ENCODE data around the gene CDH23. TPM values are rescaled to one million over a fixed set of nuclear protein-coding genes. Genes with fewer than 3 reads are reported as not detected.

Gene CDH23
- total RNA-seq, 1 donor from 2014 or later, result not detected

- FAIRE-seq, result no peak
Observed at GRCh38 chr10:71824333-71824732, 427.6 kb downstream of the CDH23 start.

DNA sequence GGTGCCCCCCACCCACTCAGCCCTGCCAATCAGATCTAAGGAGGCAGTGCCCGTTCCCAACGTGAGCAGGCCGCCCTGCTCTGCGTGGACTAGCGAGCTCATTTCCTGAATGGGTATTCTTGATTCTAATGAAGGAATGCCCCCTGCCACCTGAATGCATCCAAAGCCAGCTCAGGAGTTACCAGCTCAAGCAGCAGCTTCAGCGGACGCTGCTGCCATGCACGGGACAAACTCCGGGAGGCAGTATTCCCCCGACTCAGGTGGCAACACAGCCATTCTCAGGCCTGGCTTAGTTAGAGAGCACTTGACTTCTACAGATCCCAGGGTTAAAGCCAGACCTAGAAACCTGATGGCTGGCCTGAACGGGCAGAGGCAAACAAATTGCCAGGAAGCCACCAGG lies 428.5 kb downstream of the CDH23 start:
- TF ChIP-seq CTCF (IDR thresholded peaks at IDR 0.05; ENCODE audit: insufficient read depth, low read length, severe bottlenecking), result no peak
- Histone ChIP-seq H3K36me3 (ENCODE audit: control insufficient read depth, insufficient read depth, low read length) (peaks cover 48% of the 10 kb centered on the region), H3K27me3 (ENCODE audit: control insufficient read depth, insufficient read depth, low read length) (no peaks in the 10 kb centered on the region), H3K4me3 (ENCODE audit: low read depth, low read length) (no peak overlapping the region)
- FAIRE-seq, result no peak
- no peak for DNase-seq (ENCODE audit: low read depth)

More at GRCh38 chr10:71824333-71824732, 427.6 kb downstream of the CDH23 start:
- Histone ChIP-seq H3K27me3 (ENCODE audit: control insufficient read depth, insufficient read depth, low read length) (no peaks in the 10 kb centered on the region), H3K36me3 (ENCODE audit: control insufficient read depth, insufficient read depth, low read length) (peaks cover 52% of the 10 kb centered on the region), H3K4me3 (ENCODE audit: low read depth, low read length) (no peak overlapping the region)
- TF ChIP-seq CTCF (IDR thresholded peaks at IDR 0.05; ENCODE audit: insufficient read depth, low read length, severe bottlenecking), result no peak
- DNase-seq (ENCODE audit: low read depth), result no peak

GRCh38 chr10:71827852-71828251 lies 431.1 kb downstream of the CDH23 start:
- Histone ChIP-seq H3K36me3 (ENCODE audit: control insufficient read depth, insufficient read depth, low read length) (peaks cover 48% of the 10 kb centered on the region), H3K27me3 (ENCODE audit: control insufficient read depth, insufficient read depth, low read length) (no peaks in the 10 kb centered on the region), H3K4me3 (ENCODE audit: low read depth, low read length) (no peak overlapping the region)
- no peak for TF ChIP-seq CTCF (IDR thresholded peaks at IDR 0.05; ENCODE audit: insufficient read depth, low read length, severe bottlenecking)
- FAIRE-seq, result no peak
- DNase-seq (ENCODE audit: low read depth), result no peak

DNA sequence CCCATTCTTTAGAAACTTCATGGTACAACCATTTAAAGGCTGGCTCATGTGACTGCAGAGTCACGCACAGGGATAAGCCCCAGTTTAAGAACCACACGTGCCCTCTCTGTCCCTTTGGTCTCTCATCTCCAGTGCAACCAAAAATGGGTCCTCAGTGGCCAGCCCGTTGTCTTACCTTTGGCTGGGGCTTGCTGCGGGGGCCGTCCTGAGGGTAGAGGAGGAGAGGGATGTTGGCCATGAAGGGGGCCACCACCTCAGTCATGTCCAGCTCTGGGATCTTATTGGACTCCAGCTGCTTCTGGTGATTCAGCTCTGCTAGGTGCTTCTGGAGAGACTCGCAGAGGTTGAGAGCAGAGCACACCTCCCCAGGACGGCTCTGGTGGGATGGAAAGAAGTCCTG lies 432.0 kb downstream of the CDH23 start:
- no peak for FAIRE-seq
- H3K4me3 ChIP-seq (ENCODE audit: low read depth, low read length), result no peak overlapping the region
- no peak for TF ChIP-seq CTCF (IDR thresholded peaks at IDR 0.05; ENCODE audit: insufficient read depth, low read length, severe bottlenecking)
- H3K27me3 ChIP-seq (ENCODE audit: control insufficient read depth, insufficient read depth, low read length), result no peaks in the 10 kb centered on the region
- peaks cover 43% of the 10 kb centered on the region for H3K36me3 ChIP-seq (ENCODE audit: control insufficient read depth, insufficient read depth, low read length)
- DNase-seq (ENCODE audit: low read depth), result no peak

DNA sequence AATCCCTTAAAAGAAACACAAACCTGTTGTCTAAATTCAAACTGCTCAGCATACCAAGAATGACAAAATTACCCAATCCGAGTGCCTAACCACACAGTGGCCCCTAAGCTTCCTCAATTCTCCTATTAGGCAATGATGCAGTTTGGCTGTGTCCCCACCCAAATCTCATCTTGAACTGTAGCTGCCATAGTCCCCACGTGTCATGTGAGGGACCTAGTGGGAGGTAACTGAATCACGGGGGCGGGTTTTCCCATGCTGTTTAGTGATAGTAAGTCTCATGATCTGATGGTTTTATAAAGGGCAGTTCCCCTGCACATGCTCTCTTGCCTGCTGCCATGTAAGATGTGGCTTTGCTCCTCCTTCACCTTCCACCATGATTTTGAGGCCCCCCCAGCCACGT lies 432.5 kb downstream of the CDH23 start:
- DNase-seq (ENCODE audit: low read depth) (no peak), FAIRE-seq (no peak)
- Histone ChIP-seq H3K27me3 (ENCODE audit: control insufficient read depth, insufficient read depth, low read length) (no peaks in the 10 kb centered on the region), H3K36me3 (ENCODE audit: control insufficient read depth, insufficient read depth, low read length) (peaks cover 40% of the 10 kb centered on the region), H3K4me3 (ENCODE audit: low read depth, low read length) (no peak overlapping the region)
- TF ChIP-seq CTCF (IDR thresholded peaks at IDR 0.05; ENCODE audit: insufficient read depth, low read length, severe bottlenecking), result no peak

DNA sequence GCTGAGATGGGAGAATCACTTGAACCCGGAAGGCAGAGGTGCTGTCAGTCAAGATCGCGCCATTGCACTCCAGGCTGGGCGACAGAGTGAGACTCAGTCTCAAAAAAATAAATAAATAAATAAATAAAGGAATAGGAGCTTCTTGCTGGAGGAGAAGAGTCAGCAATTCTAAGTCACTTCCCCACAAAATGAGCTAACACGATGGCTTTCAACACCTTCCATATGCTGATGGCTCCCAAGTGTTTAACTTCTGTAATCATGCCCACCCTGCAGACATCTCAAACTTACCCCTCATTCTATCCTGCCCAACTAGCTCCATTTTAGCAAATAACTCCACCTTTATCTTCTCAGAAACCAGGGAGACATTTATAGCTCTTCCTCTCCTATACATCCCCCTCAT lies 433.2 kb downstream of the CDH23 start:
- no peak for FAIRE-seq
- H3K36me3 ChIP-seq (ENCODE audit: control insufficient read depth, insufficient read depth, low read length), result peaks cover 40% of the 10 kb centered on the region

More for the DNA sequence above, 433.2 kb downstream of the CDH23 start:
- no peak for TF ChIP-seq CTCF (IDR thresholded peaks at IDR 0.05; ENCODE audit: insufficient read depth, low read length, severe bottlenecking)
- no peak overlapping the region for H3K4me3 ChIP-seq (ENCODE audit: low read depth, low read length)
- no peaks in the 10 kb centered on the region for H3K27me3 ChIP-seq (ENCODE audit: control insufficient read depth, insufficient read depth, low read length)
- no peak for DNase-seq (ENCODE audit: low read depth)
